ENCODE data around the gene SASH1.
"Not testable (repeated sequence)": the region's sequence is repeated elsewhere in the genome, so short reads cannot be mapped to it uniquely, and the experiment has no call there.

The SASH1 gene

DNA sequence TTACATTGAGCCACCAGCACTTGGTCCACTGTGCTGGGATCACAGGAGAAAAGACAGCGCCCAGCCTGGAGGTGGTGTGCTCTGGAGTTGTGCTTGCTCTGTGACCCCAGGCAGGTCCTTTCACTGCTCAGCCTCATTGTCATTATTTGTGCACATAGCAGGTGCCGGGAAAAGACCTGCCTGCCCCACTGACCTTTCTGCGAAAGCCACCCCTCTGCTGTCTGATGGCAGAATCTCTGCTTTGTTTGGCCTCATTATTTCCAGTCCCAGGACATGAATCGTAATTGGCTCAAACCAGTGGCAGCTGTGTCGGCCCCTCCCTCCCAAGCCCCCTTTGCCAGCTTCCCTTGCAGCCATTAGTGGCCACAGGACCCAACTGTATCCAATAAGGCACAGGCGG, 219.0 kb downstream of the SASH1 start:
- DNase-seq = no peak

- no peak for DNase-seq
These were observed 220.4 kb downstream of the SASH1 start for GRCh38 chr6:148563066-148563465.

DNA sequence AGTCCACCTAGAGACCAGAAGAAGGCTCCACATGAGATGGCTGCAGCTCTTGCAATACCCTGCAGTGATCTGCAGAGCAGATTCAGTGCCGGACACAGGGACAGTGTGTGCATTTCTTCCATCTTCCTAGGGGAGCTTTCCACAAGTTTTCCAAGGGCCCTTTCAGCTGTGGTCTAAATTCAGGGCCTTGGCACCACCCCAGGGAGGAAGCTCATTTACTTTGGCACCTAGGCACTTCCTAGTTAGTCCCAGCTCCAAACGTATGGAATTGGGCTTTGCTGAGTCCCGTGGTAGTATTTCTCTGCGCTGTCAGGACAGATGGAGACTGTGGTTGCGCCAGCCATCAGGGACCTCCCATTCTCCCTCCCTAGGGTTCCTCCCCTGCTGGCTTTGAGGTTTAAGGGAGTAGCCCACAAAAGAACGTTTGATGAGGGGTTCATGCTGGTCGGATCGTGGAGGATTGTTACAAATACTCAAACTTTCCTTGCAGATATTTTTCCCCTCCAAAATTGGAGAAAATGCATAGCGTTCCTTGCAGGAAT, 221.9 kb downstream of the SASH1 start:
- no peak for DNase-seq

DNA sequence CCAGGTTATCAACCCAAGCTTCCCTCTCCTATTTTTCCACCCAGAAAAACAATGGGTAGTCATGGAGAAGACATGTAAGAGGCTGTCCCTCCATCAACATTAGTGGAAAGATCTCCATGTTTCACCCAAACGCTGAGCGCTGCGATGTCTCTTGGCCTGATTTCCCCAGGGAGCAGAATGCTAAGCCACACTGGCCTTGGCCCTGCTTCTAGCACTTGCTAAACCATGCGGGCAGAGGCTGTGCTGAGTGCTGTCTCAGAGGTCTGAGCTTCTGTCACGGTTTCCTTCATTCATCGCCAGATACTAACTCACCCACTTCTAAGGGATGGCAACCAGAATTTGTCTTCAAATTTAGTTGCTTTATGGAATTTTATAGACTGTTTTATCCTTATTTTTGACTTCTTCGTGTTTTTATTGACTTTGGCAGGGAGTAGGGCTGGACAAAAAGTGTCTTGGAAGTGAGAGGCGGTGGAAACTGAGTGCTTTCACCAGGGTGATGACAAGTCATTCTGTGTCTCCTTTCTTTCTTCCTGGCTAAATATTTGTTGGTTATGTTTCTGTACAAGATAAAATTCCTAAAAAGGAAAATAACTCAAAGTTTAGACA, 222.8 kb downstream of the SASH1 start:
- DNase-seq = no peak

- no peak for DNase-seq
These were observed 223.5 kb downstream of the SASH1 start for GRCh38 chr6:148565930-148566663.

DNA sequence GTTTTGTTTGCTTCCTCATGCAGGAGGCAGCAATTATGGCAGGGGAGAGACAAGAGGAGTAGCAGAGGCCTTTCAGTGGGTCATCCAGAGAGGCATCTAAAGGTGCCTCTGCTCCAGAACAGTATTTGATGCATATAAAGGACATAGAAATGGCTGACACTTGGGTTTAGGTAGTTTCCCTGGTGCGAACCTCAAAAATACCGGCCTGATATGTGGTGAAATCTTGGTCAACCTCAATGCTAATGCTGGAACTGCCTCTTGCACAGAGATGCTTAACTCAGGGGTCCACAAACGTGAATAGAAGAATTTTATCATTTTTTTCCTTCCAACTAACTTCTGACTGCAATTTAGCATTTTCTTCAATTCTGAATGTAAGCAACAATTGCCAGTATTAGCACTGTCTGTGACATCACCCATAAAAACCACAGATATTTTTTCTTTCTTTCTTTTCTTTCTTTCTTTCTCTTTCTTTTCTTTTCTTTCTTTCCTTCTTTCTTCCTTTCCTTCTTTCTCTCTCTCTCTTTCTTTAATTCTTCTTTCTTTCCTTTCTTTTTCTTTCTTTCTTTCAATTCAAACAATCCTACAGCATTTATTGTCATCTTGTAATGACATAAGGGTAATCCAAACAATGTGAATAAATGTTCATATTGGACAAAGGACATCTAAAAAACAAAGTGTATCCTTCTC, 224.2 kb downstream of the SASH1 start:
- DNase-seq = no peak

DNA sequence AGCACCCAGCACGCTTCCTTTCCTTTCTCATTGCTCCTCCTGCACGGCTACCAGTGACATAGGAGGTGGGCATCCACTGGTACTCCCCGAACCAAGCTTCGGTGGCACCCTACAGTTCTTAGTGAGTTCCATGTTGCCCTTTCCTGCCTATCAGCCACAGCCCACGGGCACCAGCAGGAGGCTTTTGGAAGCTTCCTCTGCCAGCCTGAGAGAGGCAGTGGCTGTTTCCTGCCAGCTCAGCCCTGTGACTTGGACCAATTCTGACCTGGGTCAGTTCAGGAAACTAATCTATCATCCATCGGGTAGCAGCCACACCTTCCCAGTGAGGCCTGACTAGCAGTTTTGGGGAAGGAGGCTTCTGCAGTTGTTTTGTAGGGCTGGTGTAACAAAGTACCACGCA, 227.8 kb downstream of the SASH1 start:
- DNase-seq = no peak

GRCh38 chr6:148572676-148573335, 230.2 kb downstream of the SASH1 start:
- DNase-seq = no peak

- DNase-seq = no peak
These were observed 231.3 kb downstream of the SASH1 start for GRCh38 chr6:148573922-148574321.

GRCh38 chr6:148577687-148578488, 235.2 kb downstream of the SASH1 start:
- no peak for DNase-seq

- DNase-seq = no peak
These were observed 235.8 kb downstream of the SASH1 start for GRCh38 chr6:148578489-148578814.

DNA sequence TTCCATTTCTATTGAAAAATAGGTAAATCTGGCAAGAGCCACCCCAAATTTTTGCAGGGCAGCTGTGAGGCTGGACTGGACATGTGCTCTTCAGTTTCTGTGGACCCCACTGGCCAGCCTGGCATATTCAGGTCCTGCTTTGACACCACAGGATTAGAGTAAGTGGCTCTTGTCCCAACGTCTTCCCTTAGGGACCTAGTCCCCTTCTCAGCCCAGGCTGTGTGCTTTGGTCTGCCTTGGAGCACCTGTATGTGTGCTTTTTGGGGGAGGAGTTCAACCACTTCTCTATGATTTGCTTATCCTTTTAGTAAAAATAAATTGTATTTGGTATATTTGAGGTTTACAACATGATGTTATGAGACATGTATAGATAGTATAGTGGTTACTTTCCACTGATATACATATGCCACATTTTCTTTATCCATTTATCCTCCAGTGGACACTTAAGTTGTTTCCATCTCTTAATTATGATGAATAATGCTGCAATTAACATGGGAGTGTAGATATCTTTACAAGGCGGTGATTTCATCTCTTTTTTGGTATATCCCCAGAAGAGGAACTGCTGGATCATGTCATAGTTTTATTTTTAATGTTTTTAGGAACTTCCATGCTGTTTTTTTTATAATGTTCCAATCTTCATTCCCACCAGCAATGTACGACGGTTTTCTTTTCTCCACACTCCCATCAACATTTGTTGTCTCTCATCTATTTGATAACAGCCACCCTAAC, 236.4 kb downstream of the SASH1 start:
- DNase-seq = no peak

GRCh38 chr6:148580442-148580841, 237.8 kb downstream of the SASH1 start:
- no peak for DNase-seq

DNA sequence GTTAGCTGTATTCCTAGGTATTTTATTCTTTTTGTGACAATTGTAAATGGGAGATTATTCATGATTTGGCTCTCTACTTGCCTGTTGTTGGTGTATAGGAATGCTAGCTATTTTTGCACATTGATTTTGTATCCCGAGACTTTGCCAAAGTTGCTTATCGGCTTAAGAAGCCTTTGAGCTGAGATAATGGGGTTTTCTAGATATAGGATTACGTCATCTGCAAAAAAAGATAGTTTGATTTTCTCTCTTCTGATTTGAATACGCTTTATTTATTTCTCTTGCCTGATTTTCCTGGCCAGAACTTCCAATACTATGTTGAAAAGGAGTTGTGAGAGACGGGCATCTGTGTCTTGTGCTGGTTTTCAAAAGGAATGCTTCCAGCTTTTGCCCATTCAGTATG, 241.0 kb downstream of the SASH1 start:
- no peak for DNase-seq

DNA sequence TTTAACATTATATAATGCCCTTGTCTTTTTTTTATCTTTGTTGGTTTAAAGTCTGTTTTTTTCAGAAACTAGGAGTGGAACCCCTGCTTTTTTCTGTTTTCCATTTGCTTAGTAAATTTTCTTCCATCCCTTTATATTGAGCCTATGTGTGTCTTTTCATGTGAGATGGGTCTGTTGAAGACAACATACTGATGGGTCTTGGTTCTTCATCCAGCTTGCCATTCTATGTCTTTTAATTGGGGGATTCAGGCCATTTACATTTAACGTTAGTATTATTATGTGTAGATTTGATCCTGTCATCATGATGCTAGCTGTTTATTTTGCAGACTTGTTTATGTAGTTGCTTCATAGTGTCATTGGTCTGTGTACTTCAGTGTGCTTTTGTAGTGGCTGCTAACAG, 243.0 kb downstream of the SASH1 start:
- not testable (repeated sequence) for DNase-seq

DNA sequence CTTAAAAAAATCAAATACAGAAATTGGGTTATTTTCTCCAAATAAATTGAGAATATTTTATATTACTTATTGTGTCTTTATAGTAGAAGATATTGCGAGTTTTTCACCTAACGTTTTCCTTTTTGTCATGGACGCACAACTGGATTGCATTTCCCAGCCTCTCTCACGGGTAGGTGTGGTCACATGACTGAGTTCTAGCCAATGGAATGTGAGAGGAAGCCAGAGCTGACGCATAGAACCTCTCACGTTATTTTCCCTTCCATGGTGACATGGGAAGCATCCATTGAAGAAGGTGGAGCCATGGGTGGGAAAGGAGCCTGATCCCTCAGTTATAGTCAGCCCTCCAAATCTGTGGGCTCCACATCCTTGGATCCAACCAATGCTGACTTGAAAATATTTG, 248.2 kb downstream of the SASH1 start:
- no peak for DNase-seq

DNA sequence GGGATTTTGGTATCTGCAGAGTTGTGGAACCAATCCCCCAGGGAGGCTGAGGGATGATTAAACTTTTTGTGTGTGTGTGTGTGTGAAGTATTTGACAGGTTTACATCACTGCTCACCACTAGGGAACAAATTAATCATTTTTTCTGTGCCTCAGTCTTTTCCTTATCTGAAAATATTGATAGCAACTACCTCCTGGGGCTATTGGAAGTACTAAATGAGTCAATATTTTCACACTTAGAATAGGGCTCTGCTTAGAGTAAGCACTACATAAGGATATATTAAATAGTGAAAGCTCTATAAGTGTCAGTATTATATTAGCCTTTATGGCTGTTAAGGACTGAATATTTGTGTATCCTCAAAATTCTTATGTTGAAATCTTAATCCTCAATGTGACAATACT, 249.0 kb downstream of the SASH1 start:
- no peak for DNase-seq

DNA sequence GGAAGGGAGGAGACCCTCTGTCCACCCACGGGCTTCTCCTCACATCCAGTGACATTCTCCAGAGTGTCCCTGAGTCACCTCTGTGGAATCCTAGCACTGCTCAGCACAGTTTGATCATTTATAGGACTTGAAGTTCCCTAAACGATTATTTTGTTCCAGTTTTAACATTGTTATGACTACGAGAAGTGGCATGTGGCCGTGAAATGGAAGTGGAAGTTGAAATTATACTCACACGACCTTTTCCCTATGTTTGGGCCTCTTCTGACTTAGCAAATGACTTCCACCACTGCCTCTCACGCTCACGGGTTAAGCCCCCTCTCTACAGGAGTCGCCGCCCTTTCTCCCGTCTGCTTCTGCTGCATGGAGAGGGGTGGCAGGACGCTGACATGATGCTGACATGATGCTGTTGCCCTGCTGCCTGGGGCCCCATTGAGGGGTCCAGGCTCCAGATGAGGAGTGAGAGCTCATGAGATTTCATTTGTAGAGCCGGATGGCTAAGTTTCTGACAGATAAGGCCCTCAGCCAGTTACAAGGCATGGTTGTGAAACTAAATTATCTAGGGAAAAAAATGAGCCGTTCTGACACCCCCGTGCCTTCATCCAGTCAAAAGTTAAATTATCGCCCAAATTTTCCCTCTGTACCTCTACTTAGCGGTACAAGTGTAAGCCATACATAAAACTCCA, 250.6 kb downstream of the SASH1 start:
- no peak for DNase-seq

DNA sequence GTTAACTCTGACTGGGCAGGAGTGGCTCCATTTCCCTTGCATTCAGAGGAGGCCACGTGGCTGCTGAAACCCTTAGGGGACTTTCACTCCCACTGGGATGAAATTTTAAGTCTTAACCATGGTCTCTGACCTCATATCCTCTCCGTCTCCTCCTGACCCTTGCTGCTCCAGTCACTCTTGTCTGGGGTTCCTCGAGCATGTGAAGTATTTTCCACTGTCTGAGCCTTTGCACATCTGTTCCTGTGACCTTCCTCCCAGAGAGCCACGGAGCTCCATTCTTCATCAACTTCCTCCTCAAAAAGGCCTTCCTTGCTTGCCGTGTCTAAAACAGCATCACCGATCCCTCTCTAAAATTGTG, 251.2 kb downstream of the SASH1 start:
- no peak for DNase-seq

GRCh38 chr6:148595550-148595949, 252.9 kb downstream of the SASH1 start:
- DNase-seq = no peak

GRCh38 chr6:148596891-148597455, 254.3 kb downstream of the SASH1 start:
- DNase-seq = no peak

Data from SIG-M5 (cell line).